H1 (cell line): ENCODE data around the gene PLAC1. TPM values are rescaled to one million over a fixed set of nuclear protein-coding genes. Genes with fewer than 3 reads are reported as not detected.

Source experiments
- CTCF ChIA-PET: fragments of 300-600 bp; sonication (Branson Sonifier 250); formaldehyde crosslinking; loops from one replicate; lab custom pipeline; 2021; ENCODE audit not compliant: partially characterized antibody; lab: Charles Lee
- POLR2A ChIA-PET: fragments of 300-600 bp; sonication (Branson Sonifier 250); formaldehyde crosslinking; loops from one replicate; lab custom pipeline; 2021; ENCODE audit warnings: inconsistent platforms; ENCODE audit not compliant: partially characterized antibody; lab: Charles Lee
- DNase-seq, 2 experiments: peaks; one replicate each; pipeline versions ENCODE4 v3.0.0 to v3.0.0-alpha.2; 2010 to 2022; ENCODE audit warnings: low spot score in 2 of 2, low read depth in 1 of 2, mixed read lengths in 1 of 2
- FAIRE-seq: peaks from 2 replicates; lab custom pipeline; 2011; peaks lifted over from hg19 to GRCh38; lab: Jason Lieb, UNC
- H2AFZ ChIP-seq: 2 replicates; pipeline ENCODE4 v1.8.1; 2012; ENCODE audit warnings: low read length, inconsistent platforms
- H2AK5ac ChIP-seq: 2 replicates; pipeline ENCODE4 v1.6.1; 2013; ENCODE audit warnings: low read depth, low read length
- H2BK120ac ChIP-seq: replicated peaks from 2 replicates; pipeline ENCODE3; 2013; ENCODE audit warnings: low read depth, low read length, inconsistent platforms
- H2BK12ac ChIP-seq: 2 replicates; pipeline ENCODE4 v1.6.1; 2013; ENCODE audit warnings: low read depth, low read length
- H2BK15ac ChIP-seq: 2 replicates; pipeline ENCODE4 v1.6.1; 2013; ENCODE audit warnings: low read length
- H2BK20ac ChIP-seq: 2 replicates; pipeline ENCODE4 v1.6.1; 2013; ENCODE audit warnings: low read length
- H2BK5ac ChIP-seq: 2 replicates; pipeline ENCODE4 v1.6.1; 2013; ENCODE audit warnings: low read depth, low read length
- H3K14ac ChIP-seq: 2 replicates; pipeline ENCODE4 v1.6.1; 2013; ENCODE audit warnings: inconsistent platforms; ENCODE audit not compliant: insufficient read length
- H3K18ac ChIP-seq: 2 replicates; pipeline ENCODE4 v1.6.1; 2013; ENCODE audit warnings: low read length; ENCODE audit errors: extremely low read depth
- H3K23ac ChIP-seq: 2 replicates; pipeline ENCODE4 v1.6.1; 2013; ENCODE audit warnings: inconsistent platforms; ENCODE audit not compliant: insufficient read length
- H3K23me2 ChIP-seq: 2 replicates; pipeline ENCODE4 v1.6.1; 2013; ENCODE audit warnings: low read depth, low read length
- H3K27ac ChIP-seq: 2 replicates; pipeline ENCODE4 v1.6.1; 2011; ENCODE audit warnings: low read depth, low read length, inconsistent platforms
- H3K27me3 ChIP-seq, 4 experiments: replicated peaks in 1 of 4; 1 replicate in 1 of 4; 2 replicates in 3 of 4; pipeline versions ENCODE4 v1.6.1 to v1.8.1; 2011 to 2013; ENCODE audit warnings: low read length in 3 of 4, mild to moderate bottlenecking in 3 of 4, inconsistent platforms in 2 of 4, mixed read lengths in 2 of 4, moderate library complexity in 1 of 4; ENCODE audit not compliant: control insufficient read depth in 3 of 4, insufficient read depth in 3 of 4; ENCODE audit errors: extremely low read depth in 1 of 4
- H3K36me3 ChIP-seq, 4 experiments: 2 replicates each; pipeline versions ENCODE4 v1.6.1 to v1.8.1; 2011 to 2013; ENCODE audit warnings: mild to moderate bottlenecking in 4 of 4, low read length in 3 of 4, moderate library complexity in 2 of 4, control low read depth in 1 of 4, inconsistent platforms in 1 of 4; ENCODE audit not compliant: insufficient read depth in 4 of 4, control insufficient read depth in 2 of 4
- H3K4ac ChIP-seq: replicated peaks from 2 replicates; pipeline ENCODE3; 2013; ENCODE audit warnings: low read length, low read depth, mixed read lengths, inconsistent platforms; ENCODE audit not compliant: insufficient read length
- H3K4me1 ChIP-seq, 4 experiments: replicated peaks in 1 of 4; 1 replicate in 1 of 4; 2 replicates in 3 of 4; pipeline versions ENCODE4 v1.6.1 to v1.8.1; 2011 to 2013; ENCODE audit warnings: low read length in 3 of 4, inconsistent platforms in 2 of 4, mixed read lengths in 1 of 4; ENCODE audit not compliant: insufficient read depth in 4 of 4, control insufficient read depth in 3 of 4
- H3K4me2 ChIP-seq, 2 experiments: 2 replicates each; pipeline versions ENCODE4 v1.6.1 to v1.8.1; 2011 to 2013; ENCODE audit warnings: low read depth in 2 of 2, low read length in 2 of 2, control low read depth in 1 of 2, inconsistent platforms in 1 of 2, mild to moderate bottlenecking in 1 of 2; ENCODE audit not compliant: insufficient read depth in 1 of 2
- H3K4me3 ChIP-seq, 4 experiments: fragments of 200-600, 300-600 bp in 1 of 4; sonication (generic), shearing (Covaris generic), sonication (Bioruptor Twin) in 1 of 4; 2 replicates each; pipeline versions ENCODE4 v1.5.1 to v1.8.1; 2011 to 2016; ENCODE audit warnings: low read length in 4 of 4, low read depth in 3 of 4, control low read depth in 2 of 4, inconsistent platforms in 2 of 4, mild to moderate bottlenecking in 2 of 4, mixed read lengths in 1 of 4, moderate library complexity in 1 of 4; ENCODE audit not compliant: insufficient read depth in 2 of 4; ENCODE audit errors: extremely low read depth in 1 of 4
- H3K56ac ChIP-seq: replicated peaks from 2 replicates; pipeline ENCODE3; 2013; ENCODE audit warnings: low read depth, mild to moderate bottlenecking, mixed read lengths, low read length, inconsistent platforms; ENCODE audit not compliant: insufficient read length
- H3K79me1 ChIP-seq: 2 replicates; pipeline ENCODE4 v1.6.1; 2013; ENCODE audit warnings: low read depth, low read length, control low read depth
- H3K79me2 ChIP-seq, 2 experiments: 2 replicates each; pipeline versions ENCODE4 v1.6.1 to v1.8.1; 2012 to 2013; ENCODE audit warnings: low read length in 2 of 2, mild to moderate bottlenecking in 2 of 2, inconsistent platforms in 1 of 2; ENCODE audit not compliant: insufficient read depth in 2 of 2, control insufficient read depth in 1 of 2
- H3K9ac ChIP-seq, 4 experiments: replicated peaks in 1 of 4; 1 replicate in 1 of 4; 2 replicates in 3 of 4; pipeline versions ENCODE4 v1.6.1 to v1.8.1; 2011 to 2013; ENCODE audit warnings: low read depth in 3 of 4, low read length in 3 of 4, control low read depth in 2 of 4, mild to moderate bottlenecking in 2 of 4, moderate library complexity in 2 of 4, inconsistent platforms in 1 of 4; ENCODE audit errors: extremely low read depth in 1 of 4
- H3K9me3 ChIP-seq, 2 experiments: 2 replicates each; pipeline versions ENCODE4 v1.6.1 to v1.8.1; 2012 to 2013; ENCODE audit warnings: mild to moderate bottlenecking in 2 of 2, moderate library complexity in 2 of 2, control low read depth in 1 of 2, inconsistent platforms in 1 of 2, low read depth in 1 of 2, low read length in 1 of 2, mixed read lengths in 1 of 2; ENCODE audit not compliant: insufficient read depth in 2 of 2
- H4K20me1 ChIP-seq, 2 experiments: replicated peaks in 1 of 2; 2 replicates each; pipeline versions ENCODE3 to v1.8.1; 2011 to 2013; ENCODE audit warnings: inconsistent platforms in 2 of 2, low read length in 2 of 2, mild to moderate bottlenecking in 1 of 2; ENCODE audit not compliant: insufficient read depth in 2 of 2, control insufficient read depth in 1 of 2
- H4K5ac ChIP-seq: 2 replicates; pipeline ENCODE4 v1.6.1; 2013; ENCODE audit warnings: low read length, low read depth, mixed read lengths, inconsistent platforms; ENCODE audit not compliant: insufficient read length
- H4K8ac ChIP-seq: 2 replicates; pipeline ENCODE4 v1.8.0; 2013; ENCODE audit warnings: mild to moderate bottlenecking, moderate library complexity, low read length, inconsistent platforms; ENCODE audit not compliant: insufficient read depth; ENCODE audit errors: extremely low read depth
- H4K91ac ChIP-seq: replicated peaks from 2 replicates; pipeline ENCODE3; 2013; ENCODE audit warnings: low read length, mixed read lengths, inconsistent platforms; ENCODE audit not compliant: insufficient read length
- ATF2 ChIP-seq: IDR thresholded peaks from 2 replicates; pipeline ENCODE4 v1.6.1; 2012; ENCODE audit warnings: low read length, inconsistent platforms
- CEBPB ChIP-seq: IDR thresholded peaks from 2 replicates; pipeline ENCODE4 v1.6.1; 2012; ENCODE audit warnings: low read depth, low read length
- JUND ChIP-seq: IDR thresholded peaks from 2 replicates; pipeline ENCODE4 v1.6.1; 2011; ENCODE audit warnings: mild to moderate bottlenecking, improper control_type of control experiment, low read length
- POLR2A ChIP-seq, 2 experiments: IDR thresholded peaks; 1 replicate in 1 of 2; 2 replicates in 1 of 2; pipeline ENCODE4 v1.6.1; 2011; ENCODE audit warnings: low read depth in 2 of 2, low read length in 2 of 2, mild to moderate bottlenecking in 2 of 2; ENCODE audit errors: control extremely low read depth in 1 of 2
- RAD21 ChIP-seq, 2 experiments: IDR thresholded peaks in 1 of 2; conservative IDR thresholded peaks in 1 of 2; 2 replicates each; pipeline ENCODE4 v1.6.1; 2011; ENCODE audit warnings: low read depth in 2 of 2, low read length in 2 of 2, improper control_type of control experiment in 1 of 2, inconsistent platforms in 1 of 2, mild to moderate bottlenecking in 1 of 2, moderate library complexity in 1 of 2
- TBP ChIP-seq: IDR thresholded peaks from 2 replicates; pipeline ENCODE4 v1.6.1; 2011; ENCODE audit warnings: low read depth, low read length, improper control_type of control experiment
- YY1 ChIP-seq: IDR thresholded peaks from 2 replicates; pipeline ENCODE4 v1.6.1; 2011; ENCODE audit warnings: low read depth, mild to moderate bottlenecking, low read length
- WGBS, 2 experiments: shearing (Covaris generic) in 1 of 2; methylation state at CpG; one replicate each; pipeline versions ENCODE4 v1.1.6 to v1.1.7; 2013 to 2015; ENCODE audit warnings: low lambda C conversion rate in 2 of 2, mixed read lengths in 2 of 2, inconsistent platforms in 1 of 2, low coverage in 1 of 2, missing lambda C conversion rate in 1 of 2; ENCODE audit not compliant: insufficient replicate concordance in 2 of 2, insufficient coverage in 1 of 2, insufficient read length in 1 of 2; ENCODE audit errors: extremely low coverage in 1 of 2, missing lambda C conversion rate in 1 of 2; 5-methylcytosine and 5-hydroxymethylcytosine counted together
- polyA plus RNA-seq, 7 experiments: library from polyadenylated mRNA; depleted of rRNA in 3 of 7; stranded (reverse) in 5 of 7; unstranded in 2 of 7; fragments of >200 nt in 5 of 7; fragments of 200-250 nt in 2 of 7; gene quantifications; 1 replicate in 5 of 7; 2 replicates in 1 of 7; 4 replicates in 1 of 7; pipeline versions ENCODE4 v1.2.1 to v1.2.3, GENCODE V29; 2011 to 2013; ENCODE audit warnings: missing spikeins in 2 of 7, mixed read lengths in 2 of 7
- total RNA-seq: library from RNA; stranded (reverse); fragmentation: NEBNext Ultra II Directional; extraction: Animal tissue kit (Norgen Biotek cat#: 25700); gene quantifications from 2 replicates; pipeline ENCODE4 v1.2.1, GENCODE V29; 2021

Gene PLAC1
- total and polyA plus RNA-seq, 2 of the 8 experiments (the other 6 are each of a cell fraction or from before 2014, with no cell fraction given): 1.8 TPM; not detected in 1

GRCh38 chrX:134603806-134604700, 54.2 kb downstream of the PLAC1 start:
- peaks cover 0 to 7% (median 2%) of the 10 kb centered on the region in 4 experiments; a peak in 3 of 7 replicates for H3K4me1 ChIP-seq
- H2BK15ac ChIP-seq: no peak overlapping the region
- H3K4me2 ChIP-seq: no peak overlapping the region; a peak in 1 of 4 replicates
- no peak for DNase-seq
- no peak overlapping the region for H4K91ac ChIP-seq
- no peak overlapping the region for H2BK20ac ChIP-seq
- H3K4me3 ChIP-seq: no peak overlapping the region
- no peak overlapping the region for H3K56ac ChIP-seq
- H3K9me3 ChIP-seq: no peaks in the 10 kb centered on the region
- H3K4ac ChIP-seq: no peak overlapping the region
- TF ChIP-seq CEBPB (peak; percentile 40; the same call in 1 of the 2 replicates), POLR2A (IDR thresholded peaks at IDR 0.05; ENCODE audit: control extremely low read depth in 1 of 2, low read depth in 2 of 2, low read length in 2 of 2) (no peak), TBP (no peak), ATF2 (no peak), YY1 (no peak), RAD21 (IDR thresholded peaks at IDR 0.05 in 1 of 2, conservative IDR thresholded peaks at IDR 0.05 in 1 of 2; ENCODE audit: low read depth in 2 of 2, low read length in 2 of 2) (no peak), JUND (peak; percentile 69)
- 69% methylated on average over 3 of the region's 3 CpGs; no CpG with 5 or more reads in 1 of the 2 experiments for WGBS, 2 experiments
- H3K23me2 ChIP-seq: no peaks in the 10 kb centered on the region
- POLR2A ChIA-PET: interaction anchor here (1.2 kb wide), 1 partner anchor 60 kb away, joined by 4 read pairs; no protein-coding TSS in a partner anchor
- H2AK5ac ChIP-seq: peak overlapping the region; percentile 53; the same call in 1 of the 2 replicates
- no peak overlapping the region for H4K5ac ChIP-seq
- H4K20me1 ChIP-seq: no peaks in the 10 kb centered on the region
- H3K9ac ChIP-seq: no peak overlapping the region
- no peak overlapping the region for H3K14ac ChIP-seq
- H3K27ac ChIP-seq: no peak overlapping the region
- no peak overlapping the region for H3K18ac ChIP-seq
- peak overlapping the region; percentile 62 for H2AFZ ChIP-seq
- CTCF ChIA-PET: interaction anchor here (1.5 to 1.7 kb wide), 2 partner anchors 48 to 160 kb away, joined by 3 to 4 read pairs; no protein-coding TSS in a partner anchor
- no peaks in the 10 kb centered on the region for H3K79me1 ChIP-seq
- peak; percentile 58 for FAIRE-seq
- no peaks in the 10 kb centered on the region for H3K36me3 ChIP-seq
- no peaks in the 10 kb centered on the region for H3K27me3 ChIP-seq
- no peak overlapping the region for H2BK120ac ChIP-seq
- H3K23ac ChIP-seq: no peak overlapping the region
- peak overlapping the region; percentile 80; the same call in 1 of the 2 replicates for H2BK12ac ChIP-seq
- H4K8ac ChIP-seq: no peak overlapping the region
- peak overlapping the region; percentile 63; the same call in 1 of the 2 replicates for H2BK5ac ChIP-seq
- no peaks in the 10 kb centered on the region for H3K79me2 ChIP-seq
